Measurements from ENCODE around the gene C19orf33. TPM values are rescaled to one million over a fixed set of nuclear protein-coding genes. Genes with fewer than 3 reads are reported as not detected.

The C19orf33 gene
- total and polyA plus RNA-seq, 2 experiments from 2014 or later: 58.9 to 72.2 TPM

DNA sequence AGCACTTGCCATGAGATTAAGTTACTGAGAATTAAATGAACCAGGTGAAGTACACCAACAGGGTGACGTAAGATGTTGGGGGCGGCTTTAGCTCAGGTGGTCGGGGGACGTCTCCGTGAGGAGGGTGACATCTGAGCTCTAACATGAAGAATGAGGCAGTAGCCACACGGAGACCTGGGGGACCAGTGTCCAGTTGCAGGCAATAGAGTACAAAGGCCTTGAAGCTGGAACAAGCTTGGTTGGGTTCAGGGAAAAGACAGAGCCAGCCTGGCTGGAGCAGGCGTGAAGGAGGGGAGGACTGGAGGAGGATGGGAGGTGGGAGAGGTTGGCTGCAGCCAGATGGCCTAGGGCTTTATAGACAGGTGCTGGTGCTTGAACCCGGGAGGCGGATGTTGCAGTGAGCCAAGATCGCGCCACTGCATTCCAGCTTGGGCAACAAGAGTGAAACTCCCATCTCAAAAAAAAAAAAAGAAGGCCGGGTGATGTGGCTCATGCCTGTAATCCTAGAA, 38.1 kb upstream of the C19orf33 start (continued):
- TF ChIP-seq CTCF (conservative IDR thresholded peaks at IDR 0.05; ENCODE audit: low read depth in 2 of 2) (no peak), EZH2 (IDR thresholded peaks at IDR 0.05; ENCODE audit: low read depth, unreplicated experiment) (no peak), POLR2AphosphoS5 (IDR thresholded peaks at IDR 0.05; ENCODE audit: low read depth) (no peak), ZNF114 (CRISPR knock-in tag; IDR thresholded peaks at IDR 0.05) (no peak), ZNF331 (CRISPR knock-in tag; IDR thresholded peaks at IDR 0.05; ENCODE audit: low read depth) (no peak)
- TF ChIP-seq, protein P1, sequence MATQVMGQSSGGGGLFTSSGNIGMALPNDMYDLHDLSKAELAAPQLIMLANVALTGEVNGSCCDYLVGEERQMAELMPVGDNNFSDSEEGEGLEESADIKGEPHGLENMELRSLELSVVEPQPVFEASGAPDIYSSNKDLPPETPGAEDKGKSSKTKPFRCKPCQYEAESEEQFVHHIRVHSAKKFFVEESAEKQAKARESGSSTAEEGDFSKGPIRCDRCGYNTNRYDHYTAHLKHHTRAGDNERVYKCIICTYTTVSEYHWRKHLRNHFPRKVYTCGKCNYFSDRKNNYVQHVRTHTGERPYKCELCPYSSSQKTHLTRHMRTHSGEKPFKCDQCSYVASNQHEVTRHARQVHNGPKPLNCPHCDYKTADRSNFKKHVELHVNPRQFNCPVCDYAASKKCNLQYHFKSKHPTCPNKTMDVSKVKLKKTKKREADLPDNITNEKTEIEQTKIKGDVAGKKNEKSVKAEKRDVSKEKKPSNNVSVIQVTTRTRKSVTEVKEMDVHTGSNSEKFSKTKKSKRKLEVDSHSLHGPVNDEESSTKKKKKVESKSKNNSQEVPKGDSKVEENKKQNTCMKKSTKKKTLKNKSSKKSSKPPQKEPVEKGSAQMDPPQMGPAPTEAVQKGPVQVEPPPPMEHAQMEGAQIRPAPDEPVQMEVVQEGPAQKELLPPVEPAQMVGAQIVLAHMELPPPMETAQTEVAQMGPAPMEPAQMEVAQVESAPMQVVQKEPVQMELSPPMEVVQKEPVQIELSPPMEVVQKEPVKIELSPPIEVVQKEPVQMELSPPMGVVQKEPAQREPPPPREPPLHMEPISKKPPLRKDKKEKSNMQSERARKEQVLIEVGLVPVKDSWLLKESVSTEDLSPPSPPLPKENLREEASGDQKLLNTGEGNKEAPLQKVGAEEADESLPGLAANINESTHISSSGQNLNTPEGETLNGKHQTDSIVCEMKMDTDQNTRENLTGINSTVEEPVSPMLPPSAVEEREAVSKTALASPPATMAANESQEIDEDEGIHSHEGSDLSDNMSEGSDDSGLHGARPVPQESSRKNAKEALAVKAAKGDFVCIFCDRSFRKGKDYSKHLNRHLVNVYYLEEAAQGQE (IDR thresholded peaks at IDR 0.05; ENCODE audit: unreplicated experiment): no peak

DNA sequence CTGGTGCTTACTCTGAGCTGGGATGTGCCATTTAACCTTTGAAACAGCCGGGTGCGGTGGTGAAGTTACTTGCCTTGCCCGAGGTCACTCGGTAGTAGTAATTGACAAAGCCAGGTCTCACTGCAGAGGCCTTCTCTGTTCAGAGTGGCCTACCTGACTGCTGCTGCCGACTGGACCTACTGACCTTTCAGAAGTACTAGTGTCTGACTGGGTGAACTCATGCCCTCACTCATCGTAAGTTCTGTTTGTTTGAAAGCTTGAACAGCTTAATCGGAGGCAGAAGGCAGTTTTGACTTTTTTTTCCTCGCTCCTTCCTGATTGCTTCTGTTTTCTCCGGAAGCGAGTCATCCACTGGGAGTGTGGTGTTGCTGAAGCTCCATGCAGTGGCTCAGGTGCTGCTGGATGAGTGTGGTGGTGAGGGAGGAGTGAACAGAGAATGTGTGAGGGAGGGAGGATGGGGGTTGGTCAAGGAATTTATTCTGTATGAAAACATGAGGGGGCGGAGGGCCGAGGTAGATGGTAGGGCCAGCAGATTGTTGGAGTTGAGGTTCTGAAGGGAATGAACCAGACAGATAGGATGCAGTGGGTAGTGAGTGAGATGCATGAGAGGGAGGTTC, 37.0 kb upstream of the C19orf33 start:
- Histone ChIP-seq H3K9me2 (ENCODE audit: insufficient read depth) (no peaks in the 10 kb centered on the region), H3F3A (replicated peaks; ENCODE audit: low read depth) (peaks cover 31% of the 10 kb centered on the region), H3K4me2 (peak overlapping the region; percentile 99), H3K27ac (ENCODE audit: low read depth) (peak overlapping the region; percentile 98; the same call in 1 of the 2 replicates), H3K27me3 (ENCODE audit: insufficient read depth) (no peaks in the 10 kb centered on the region), H3K79me2 (replicated peaks; ENCODE audit: insufficient read depth) (peaks cover 73% of the 10 kb centered on the region), H4K20me1 (replicated peaks; ENCODE audit: insufficient read depth) (peaks cover 45% of the 10 kb centered on the region), H3K4me1 (ENCODE audit: insufficient read depth) (peaks cover 55% of the 10 kb centered on the region), H3K36me3 (ENCODE audit: insufficient read depth) (no peaks in the 10 kb centered on the region), H3K4me3 (peak overlapping the region; percentile 96; the same call in 1 of the 2 replicates), H2AFZ (no peak overlapping the region)
- ATAC-seq (no peak), DNase-seq (ENCODE audit: low spot score) (no peak)
- H3K27ac Mint-ChIP-seq: peak overlapping the region; percentile 87
- H3K4me3 Mint-ChIP-seq: peak overlapping the region; percentile 95
- no peaks in the 10 kb centered on the region for H3K9me3 Mint-ChIP-seq
- peaks cover 20% of the 10 kb centered on the region for H3K27me3 Mint-ChIP-seq (ENCODE audit: insufficient read depth, low read depth, poor library complexity)
- peaks cover 56% of the 10 kb centered on the region for H3K4me1 Mint-ChIP-seq
- peaks cover 5% of the 10 kb centered on the region; the same call in 2 of the 3 replicates for H3K36me3 Mint-ChIP-seq (ENCODE audit: low read depth)
- TF ChIP-seq EZH2 (IDR thresholded peaks at IDR 0.05; ENCODE audit: low read depth, unreplicated experiment): no peak
- TF ChIP-seq ZNF114 (CRISPR knock-in tag; IDR thresholded peaks at IDR 0.05): no peak
- no peak for TF ChIP-seq POLR2AphosphoS5 (IDR thresholded peaks at IDR 0.05; ENCODE audit: low read depth)
- TF ChIP-seq, protein P2, sequence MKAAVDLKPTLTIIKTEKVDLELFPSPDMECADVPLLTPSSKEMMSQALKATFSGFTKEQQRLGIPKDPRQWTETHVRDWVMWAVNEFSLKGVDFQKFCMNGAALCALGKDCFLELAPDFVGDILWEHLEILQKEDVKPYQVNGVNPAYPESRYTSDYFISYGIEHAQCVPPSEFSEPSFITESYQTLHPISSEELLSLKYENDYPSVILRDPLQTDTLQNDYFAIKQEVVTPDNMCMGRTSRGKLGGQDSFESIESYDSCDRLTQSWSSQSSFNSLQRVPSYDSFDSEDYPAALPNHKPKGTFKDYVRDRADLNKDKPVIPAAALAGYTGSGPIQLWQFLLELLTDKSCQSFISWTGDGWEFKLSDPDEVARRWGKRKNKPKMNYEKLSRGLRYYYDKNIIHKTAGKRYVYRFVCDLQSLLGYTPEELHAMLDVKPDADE (IDR thresholded peaks at IDR 0.05): no peak
- TF ChIP-seq CTCF (conservative IDR thresholded peaks at IDR 0.05; ENCODE audit: low read depth in 2 of 2): no peak
- TF ChIP-seq, protein P1 (IDR thresholded peaks at IDR 0.05; ENCODE audit: unreplicated experiment): no peak
- TF ChIP-seq STAT1 (IDR thresholded peaks at IDR 0.05; ENCODE audit: unreplicated experiment): no peak
- no peak for TF ChIP-seq NANOG (IDR thresholded peaks at IDR 0.05; ENCODE audit: borderline replicate concordance)
- no peak for TF ChIP-seq JUNB (IDR thresholded peaks at IDR 0.05; ENCODE audit: unreplicated experiment)

Measured in GM23338 (cell line).